B cell (primary cell): ENCODE data around the gene KCNJ14. TPM values are rescaled to one million over a fixed set of nuclear protein-coding genes. Genes with fewer than 3 reads are reported as not detected.
"Not testable (repeated sequence)": the region's sequence is repeated elsewhere in the genome, so short reads cannot be mapped to it uniquely, and the experiment has no call there.

Experiments
- ATAC-seq: fragments of 200-7000 bp; cut with Tn5 transposase; one replicate; pipeline ENCODE4 v1.10.0; 2021; ENCODE audit warnings: low read depth, mild to moderate bottlenecking, moderate number of reproducible peaks, moderate library complexity
- CTCF ChIA-PET: fragments of 350-600 bp; sonication (Branson Sonifier 250); formaldehyde crosslinking; loops from one replicate; lab custom pipeline; 2021; ENCODE audit warnings: antibody characterized with exemption, inconsistent platforms; lab: Charles Lee
- POLR2A ChIA-PET: fragments of 350-600 bp; sonication (Branson Sonifier 250); formaldehyde crosslinking; loops from one replicate; lab custom pipeline; 2021; ENCODE audit warnings: antibody characterized with exemption; lab: Charles Lee
- DNase-seq: peaks from one replicate; pipeline ENCODE4 v3.0.0; 2013
- H2AFZ ChIP-seq: 2 replicates; pipeline ENCODE4 v1.6.1; 2012; ENCODE audit warnings: mild to moderate bottlenecking, low read depth, low read length; ENCODE audit not compliant: insufficient read depth, poor library complexity, severe bottlenecking
- H3K27ac ChIP-seq, 2 donors: 1 replicate in 1 of 2; 2 replicates in 1 of 2; pipeline ENCODE4 v1.5.1; 2012 to 2013; ENCODE audit warnings: low read length in 2 of 2, mild to moderate bottlenecking in 2 of 2, moderate library complexity in 1 of 2
- H3K27me3 ChIP-seq, 4 experiments: fragments of 200-600 bp in 1 of 4; sonication (generic) in 1 of 4; replicated peaks in 1 of 4; 1 replicate in 2 of 4; 2 replicates in 2 of 4; pipeline versions ENCODE4 v1.6.1 to v1.7.0; 2013 to 2016; ENCODE audit warnings: low read length in 3 of 4, mild to moderate bottlenecking in 2 of 4, mixed read lengths in 1 of 4, moderate library complexity in 1 of 4; ENCODE audit not compliant: insufficient read depth in 4 of 4, control insufficient read depth in 3 of 4; ENCODE audit errors: control extremely low read depth in 1 of 4
- H3K36me3 ChIP-seq, 2 experiments: replicated peaks in 1 of 2; 1 replicate in 1 of 2; 2 replicates in 1 of 2; pipeline versions ENCODE4 v1.6.1 to v1.7.1; 2013; ENCODE audit warnings: low read length in 1 of 2; ENCODE audit not compliant: insufficient read depth in 2 of 2, control insufficient read depth in 1 of 2; ENCODE audit errors: control extremely low read depth in 1 of 2, extremely low read depth in 1 of 2
- H3K4me1 ChIP-seq, 2 donors: fragments of 200-600 bp in 1 of 2; sonication (generic) in 1 of 2; 1 replicate in 1 of 2; 2 replicates in 1 of 2; pipeline versions ENCODE4 v1.5.1 to v1.6.1; 2013 to 2017; ENCODE audit warnings: low read length in 2 of 2; ENCODE audit not compliant: control insufficient read depth in 2 of 2, insufficient read depth in 2 of 2
- H3K4me2 ChIP-seq: replicated peaks from 2 replicates; pipeline ENCODE3; 2012; ENCODE audit warnings: mild to moderate bottlenecking, low read depth, low read length; ENCODE audit not compliant: poor library complexity, severe bottlenecking
- H3K4me3 ChIP-seq, 5 experiments: fragments of 200-600 bp in 1 of 5; sonication (generic) in 1 of 5; 1 replicate in 3 of 5; 2 replicates in 2 of 5; pipeline versions ENCODE4 v1.5.1 to v1.7.0; 2011 to 2016; ENCODE audit warnings: low read length in 4 of 5, mild to moderate bottlenecking in 4 of 5, low read depth in 2 of 5, control low read depth in 1 of 5, moderate library complexity in 1 of 5; ENCODE audit not compliant: insufficient read depth in 1 of 5; ENCODE audit errors: control extremely low read depth in 1 of 5, extremely low read depth in 1 of 5
- H3K79me2 ChIP-seq: fragments of 200-600 bp; sonication (generic); one replicate; pipeline ENCODE4 v1.6.0; 2016; ENCODE audit warnings: low read length; ENCODE audit not compliant: control insufficient read depth, insufficient read depth
- H3K9ac ChIP-seq: fragments of 200-600 bp; sonication (generic); 2 replicates; pipeline ENCODE4 v1.6.1; 2017; ENCODE audit warnings: mild to moderate bottlenecking, low read length, moderate library complexity
- H3K9me3 ChIP-seq, 3 donors: one replicate each; pipeline versions ENCODE4 v1.6.1 to v1.7.1; 2013; ENCODE audit warnings: low read length in 2 of 3; ENCODE audit not compliant: control insufficient read depth in 2 of 3, insufficient read depth in 1 of 3; ENCODE audit errors: control extremely low read depth in 1 of 3
- H4K20me1 ChIP-seq: 2 replicates; pipeline ENCODE4 v1.6.0; 2012; ENCODE audit warnings: mild to moderate bottlenecking, low read length; ENCODE audit not compliant: insufficient read depth, control insufficient read depth, poor library complexity, severe bottlenecking
- H3K27ac Mint-ChIP-seq: one replicate; pipeline ENCODE4 v1.8.0; 2021; ENCODE audit warnings: mixed read lengths
- H3K27me3 Mint-ChIP-seq: one replicate; pipeline ENCODE4 v1.8.0; 2021; ENCODE audit warnings: mixed read lengths
- H3K4me1 Mint-ChIP-seq: one replicate; pipeline ENCODE4 v1.8.0; 2021; ENCODE audit warnings: mixed read lengths
- H3K4me3 Mint-ChIP-seq: one replicate; pipeline ENCODE4 v1.8.0; 2021; ENCODE audit warnings: mixed read lengths
- H3K9me3 Mint-ChIP-seq: one replicate; pipeline ENCODE4 v1.8.0; 2022; ENCODE audit warnings: mixed read lengths; ENCODE audit not compliant: insufficient read depth
- CTCF ChIP-seq: fragments of 200-600 bp; IDR thresholded peaks from one replicate; pipeline ENCODE4 v1.8.0; 2022; ENCODE audit warnings: antibody characterized with exemption, mild to moderate bottlenecking
- EZH2 ChIP-seq: IDR thresholded peaks from 2 replicates; pipeline ENCODE4 v1.6.1; 2012; ENCODE audit warnings: borderline replicate concordance, low read depth, mild to moderate bottlenecking, moderate library complexity, low read length; ENCODE audit not compliant: insufficient read depth, poor library complexity, severe bottlenecking
- WGBS: methylation state at CpG from one replicate; pipeline ENCODE4 v1.1.5; 2013; ENCODE audit warnings: missing lambda C conversion rate; ENCODE audit not compliant: insufficient coverage; 5-methylcytosine and 5-hydroxymethylcytosine counted together
- intact Hi-C: fragments of 100-400 bp; cut with micrococcal nuclease; formaldehyde crosslinking; loops from one replicate; pipeline ENCODE4 v1.10.0; 2022
- polyA plus RNA-seq: library from polyadenylated mRNA; depleted of rRNA; stranded (reverse); fragments of >200 nt; gene quantifications from 2 replicates; pipeline ENCODE4 v1.2.3, GENCODE V29; 2012
- total RNA-seq, 2 donors: library from RNA; stranded (reverse); fragments of 120-200 nt in 1 of 2; gene quantifications; 1 replicate in 1 of 2; 2 replicates in 1 of 2; pipeline versions ENCODE4 v1.2.3 to v1.2.4, GENCODE V29; 2013 to 2022

Gene KCNJ14
- total and polyA plus RNA-seq, 2 donors (not counting 1 experiment from before 2014, with no cell fraction given), result 1.5 to 2.3 TPM

GRCh38 chr19:48484247-48484893 lies 29.0 kb downstream of the KCNJ14 start:
- H3K79me2 ChIP-seq, result no peaks in the 10 kb centered on the region
- Mint-ChIP-seq H3K4me3 (no peak overlapping the region), H3K27me3 (peaks cover 4% of the 10 kb centered on the region), H3K9me3 (no peaks in the 10 kb centered on the region), H3K4me1 (peaks cover 14% of the 10 kb centered on the region), H3K27ac (no peak overlapping the region)
- peaks cover 4 to 13% of the 10 kb centered on the region in 2 donors for H3K4me1 ChIP-seq
- no peak overlapping the region for H3K4me3 ChIP-seq
- ChIA-PET CTCF (no interaction called here), POLR2A (no interaction called here)
- intact Hi-C loops, result no loop called here
- H2AFZ ChIP-seq, result no peak overlapping the region
- no peak overlapping the region for H3K27ac ChIP-seq
- no peak for TF ChIP-seq CTCF
- TF ChIP-seq EZH2, result no peak
- WGBS, result 94% methylated on average over 11 of the region's 16 CpGs
- ATAC-seq (no peak), DNase-seq (no peak)
- H3K36me3 ChIP-seq, result no peaks in the 10 kb centered on the region
- no peaks in the 10 kb centered on the region for H3K27me3 ChIP-seq
- no peak overlapping the region for H3K4me2 ChIP-seq
- H3K9me3 ChIP-seq, result peaks cover 0 to 4% (median 0%) of the 10 kb centered on the region in 3 donors
- no peak overlapping the region for H3K9ac ChIP-seq
- H4K20me1 ChIP-seq, result no peaks in the 10 kb centered on the region

DNA sequence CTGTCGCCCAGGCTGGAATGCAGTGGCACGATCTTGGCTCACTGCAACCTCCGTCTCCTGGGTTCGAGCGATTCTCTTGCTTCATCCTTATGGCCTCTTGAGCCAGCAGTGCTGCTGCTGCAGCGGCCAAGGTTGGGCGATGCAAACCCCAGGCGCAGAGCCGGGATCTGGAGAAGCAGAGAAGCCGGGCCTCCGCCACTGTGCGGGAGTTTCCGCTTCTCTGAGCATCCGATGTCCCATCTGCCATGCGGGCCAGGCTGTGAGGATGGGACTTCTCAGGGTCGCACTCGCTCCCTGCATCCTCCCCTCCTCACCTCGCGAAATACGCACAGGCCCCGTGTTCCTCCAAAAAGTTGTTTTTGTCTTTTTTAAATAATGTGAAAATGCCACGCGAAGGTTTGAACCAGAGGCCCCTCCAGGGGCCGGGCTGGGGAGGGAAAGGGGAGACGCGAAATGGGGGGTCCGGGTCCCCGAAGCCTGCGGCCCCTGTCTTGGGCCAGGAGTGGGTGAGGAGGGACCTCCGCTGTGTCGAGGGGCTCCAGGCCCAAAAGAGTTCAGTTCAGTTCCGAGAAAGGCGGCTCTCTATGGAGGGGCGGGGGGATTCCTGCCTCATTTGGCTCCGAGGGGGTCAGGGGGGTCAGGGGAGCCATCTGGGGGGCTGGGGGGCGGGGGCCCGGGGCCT lies 29.7 kb downstream of the KCNJ14 start:
- H2AFZ ChIP-seq, result no peak overlapping the region
- WGBS, result 96% methylated on average over 20 of the region's 37 CpGs
- POLR2A ChIA-PET, result no interaction called here
- intact Hi-C loops, result no loop called here
- peaks cover 0 to 2% (median 0%) of the 10 kb centered on the region in 3 donors for H3K9me3 ChIP-seq
- no peaks in the 10 kb centered on the region for H3K27me3 ChIP-seq
- peaks cover 8 to 20% of the 10 kb centered on the region in 2 donors for H3K4me1 ChIP-seq
- Mint-ChIP-seq H3K4me3 (no peak overlapping the region), H3K4me1 (peaks cover 17% of the 10 kb centered on the region), H3K9me3 (no peaks in the 10 kb centered on the region), H3K27ac (no peak overlapping the region), H3K27me3 (peaks cover 4% of the 10 kb centered on the region)
- no peak overlapping the region for H3K4me2 ChIP-seq
- no peak overlapping the region for H3K9ac ChIP-seq
- no peaks in the 10 kb centered on the region for H4K20me1 ChIP-seq
- TF ChIP-seq CTCF, result no peak
- TF ChIP-seq EZH2, result no peak
- no peak overlapping the region for H3K4me3 ChIP-seq
- DNase-seq (no peak), ATAC-seq (no peak)
- no peak overlapping the region for H3K27ac ChIP-seq
- CTCF ChIA-PET, result no interaction called here
- no peaks in the 10 kb centered on the region for H3K79me2 ChIP-seq
- H3K36me3 ChIP-seq, result no peaks in the 10 kb centered on the region

DNA sequence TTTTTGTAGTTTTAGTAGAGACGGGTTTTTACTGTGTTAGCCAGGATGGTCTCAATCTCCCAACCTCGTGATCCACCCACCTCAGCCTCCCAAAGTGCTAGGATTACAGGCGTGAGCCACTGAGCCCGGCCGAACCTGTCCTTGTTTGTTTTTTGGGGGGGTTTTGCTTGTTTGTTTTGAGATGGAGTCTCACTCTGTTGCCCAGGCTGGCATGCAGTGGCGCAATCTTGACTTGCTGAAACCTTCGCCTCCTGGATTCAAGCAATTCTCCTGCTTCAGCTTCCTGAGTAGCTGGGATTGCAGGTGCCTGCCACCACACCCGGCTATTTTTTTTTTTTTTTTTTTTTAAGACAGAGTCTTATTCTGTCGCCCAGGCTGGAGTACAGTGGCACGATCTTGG lies 31.3 kb downstream of the KCNJ14 start:
- H3K9ac ChIP-seq, H3K27ac ChIP-seq, H2AFZ ChIP-seq, H3K4me3 Mint-ChIP-seq, H3K36me3 ChIP-seq, H3K27ac Mint-ChIP-seq, intact Hi-C loops, ATAC-seq, H4K20me1 ChIP-seq, H3K4me3 ChIP-seq, H3K9me3 ChIP-seq, H3K4me2 ChIP-seq, H3K9me3 Mint-ChIP-seq, DNase-seq, H3K79me2 ChIP-seq, H3K27me3 Mint-ChIP-seq: not testable (repeated sequence)
- H3K4me1 ChIP-seq, result peaks cover 18 to 23% of the 10 kb centered on the region in 2 donors
- CTCF ChIA-PET, result interaction anchor here (0.6 to 5.5 kb wide), 5 partner anchors 97 to 1217 kb away, joined by 3 to 65 read pairs (median 3); no protein-coding TSS in a partner anchor
- WGBS, result 83% methylated on average over 2 of the region's 10 CpGs
- H3K4me1 Mint-ChIP-seq, result peaks cover 18% of the 10 kb centered on the region
- POLR2A ChIA-PET, result interaction anchor here (0.7 kb wide), 1 partner anchor 19 kb away, joined by 9 read pairs; no protein-coding TSS in a partner anchor
- H3K27me3 ChIP-seq, result peaks cover 0 to 10% (median 4%) of the 10 kb centered on the region in 4 experiments
